Muscle of leg (tissue), 11 donors: Measurements from ENCODE around the gene TCF25. TPM values are rescaled to one million over a fixed set of nuclear protein-coding genes. Genes with fewer than 3 reads are reported as not detected.
A peak's percentile ranks its signal among the peaks of the same experiment; 100 is the strongest.

Source experiments
- DNase-seq: peaks from one replicate; pipeline ENCODE4 v3.0.0; 2013
- H3K27ac ChIP-seq: one replicate; pipeline ENCODE4 v1.5.1; 2013; ENCODE audit warnings: mild to moderate bottlenecking, low read length, control low read depth
- H3K27me3 ChIP-seq: one replicate; pipeline ENCODE4 v1.6.1; 2013; ENCODE audit warnings: low read length; ENCODE audit not compliant: control insufficient read depth, insufficient read depth
- H3K36me3 ChIP-seq: one replicate; pipeline ENCODE4 v1.6.1; 2013; ENCODE audit warnings: low read length; ENCODE audit not compliant: control insufficient read depth, insufficient read depth
- H3K4me1 ChIP-seq: one replicate; pipeline ENCODE4 v1.6.1; 2013; ENCODE audit warnings: low read length; ENCODE audit not compliant: control insufficient read depth, insufficient read depth
- H3K4me3 ChIP-seq: one replicate; pipeline ENCODE4 v1.5.1; 2013; ENCODE audit warnings: low read length, control low read depth
- H3K9me3 ChIP-seq: replicated peaks from 2 replicates; pipeline ENCODE4 v1.6.1; 2013; ENCODE audit warnings: low read depth, low read length; ENCODE audit not compliant: control insufficient read depth
- whole genome bisulfite sequencing: methylation state at CpG from one replicate; pipeline ENCODE4 v1.1.5; 2013; ENCODE audit warnings: missing lambda C conversion rate; ENCODE audit not compliant: insufficient coverage; 5-methylcytosine and 5-hydroxymethylcytosine counted together
- polyA plus RNA-seq, 8 donors: library from polyadenylated mRNA; unstranded; fragments of 120-200 nt; gene quantifications; one replicate each; pipeline versions ENCODE4 v1.2.1 to v1.2.3, GENCODE V29; 2013; ENCODE audit warnings: inconsistent platforms in 1 of 8, low replicate concordance in 1 of 8; ENCODE audit not compliant: insufficient read length in 8 of 8, insufficient read depth in 1 of 8
- total RNA-seq: library from RNA; stranded (reverse); fragments of 120-200 nt; gene quantifications from one replicate; pipeline ENCODE4 v1.2.4, GENCODE V29; 2013

The TCF25 gene
- total and polyA plus RNA-seq, 9 donors, result 104 to 141 (median 117) TPM

GRCh38 chr16:89955001-89955685, 81.8 kb downstream of the TCF25 start:
- peaks cover 49% of the 10 kb centered on the region for H3K36me3 ChIP-seq
- no peaks in the 10 kb centered on the region for H3K27me3 ChIP-seq
- peaks cover 3% of the 10 kb centered on the region for H3K4me1 ChIP-seq
- no peak for DNase-seq
- WGBS, result 92% methylated on average over 2 of the region's 15 CpGs
- H3K4me3 ChIP-seq, result no peak overlapping the region
- H3K27ac ChIP-seq, result no peak overlapping the region
- H3K9me3 ChIP-seq, result no peaks in the 10 kb centered on the region

DNA sequence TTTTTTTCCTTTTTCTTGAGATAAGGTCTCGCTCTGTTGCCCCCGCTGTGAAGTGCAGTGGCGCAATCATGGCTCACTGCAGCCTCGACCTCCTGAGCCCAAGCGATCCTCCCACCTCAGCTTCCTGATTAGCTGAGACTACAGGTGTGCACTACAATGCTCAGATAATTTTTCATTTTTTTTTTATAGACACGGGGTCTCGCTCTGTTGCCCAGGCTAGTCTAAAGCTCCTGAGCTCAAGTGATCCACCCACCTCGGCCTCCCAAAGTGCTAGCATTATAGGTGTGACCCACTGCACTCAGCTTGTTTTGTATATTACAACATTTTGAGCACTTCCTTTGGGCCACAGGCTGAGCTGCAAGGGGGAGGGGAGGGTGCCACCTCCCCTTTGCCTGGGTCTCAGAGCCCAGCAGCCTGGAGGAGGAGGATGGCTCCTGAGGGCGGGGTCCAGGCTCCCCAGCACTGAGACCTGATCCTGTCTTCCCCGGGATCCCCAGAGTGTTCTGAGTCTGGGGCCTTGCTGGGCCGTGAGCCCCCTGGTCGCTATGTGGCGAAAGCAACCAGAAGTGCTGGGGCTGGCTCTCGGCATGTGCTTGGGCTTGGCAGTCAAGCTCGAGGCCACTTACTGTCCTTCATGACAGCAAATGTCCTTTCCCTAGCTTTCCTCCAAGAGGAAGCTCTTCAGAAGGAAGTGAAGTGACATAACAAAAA, 83.3 kb downstream of the TCF25 start:
- Histone ChIP-seq H3K36me3 (peaks cover 61% of the 10 kb centered on the region), H3K9me3 (no peaks in the 10 kb centered on the region), H3K27me3 (no peaks in the 10 kb centered on the region), H3K4me1 (peaks cover 3% of the 10 kb centered on the region), H3K4me3 (no peak overlapping the region), H3K27ac (no peak overlapping the region)
- no peak for DNase-seq
- WGBS, result 92% methylated on average over 14 of the region's 15 CpGs

GRCh38 chr16:89957216-89957785, 83.9 kb downstream of the TCF25 start:
- Histone ChIP-seq H3K4me3 (no peak overlapping the region), H3K27me3 (no peaks in the 10 kb centered on the region), H3K36me3 (peaks cover 63% of the 10 kb centered on the region), H3K9me3 (no peaks in the 10 kb centered on the region), H3K27ac (no peak overlapping the region), H3K4me1 (peaks cover 3% of the 10 kb centered on the region)
- WGBS, result 79% methylated on average over 6 of the region's 23 CpGs
- DNase-seq, result no peak

- Histone ChIP-seq H3K27me3 (no peaks in the 10 kb centered on the region), H3K4me1 (peaks cover 3% of the 10 kb centered on the region), H3K27ac (no peak overlapping the region), H3K4me3 (no peak overlapping the region), H3K9me3 (no peaks in the 10 kb centered on the region), H3K36me3 (peaks cover 66% of the 10 kb centered on the region)
- peak; percentile 50 for DNase-seq
- WGBS, result 84% methylated on average over 5 of the region's 7 CpGs
These were observed 84.7 kb downstream of the TCF25 start for GRCh38 chr16:89958068-89958467.

GRCh38 chr16:89958596-89958995, 85.2 kb downstream of the TCF25 start:
- H3K4me3 ChIP-seq, result no peak overlapping the region
- H3K9me3 ChIP-seq, result no peaks in the 10 kb centered on the region
- 96% methylated on average over 10 of the region's 10 CpGs for WGBS
- H3K27ac ChIP-seq, result no peak overlapping the region
- peaks cover 3% of the 10 kb centered on the region for H3K4me1 ChIP-seq
- no peak for DNase-seq
- peaks cover 71% of the 10 kb centered on the region for H3K36me3 ChIP-seq
- H3K27me3 ChIP-seq, result no peaks in the 10 kb centered on the region

GRCh38 chr16:89960966-89961365, 87.6 kb downstream of the TCF25 start:
- H3K4me1 ChIP-seq, result peaks cover 3% of the 10 kb centered on the region
- H3K27me3 ChIP-seq, result no peaks in the 10 kb centered on the region
- no peak overlapping the region for H3K4me3 ChIP-seq
- no peak overlapping the region for H3K27ac ChIP-seq
- H3K36me3 ChIP-seq, result peaks cover 67% of the 10 kb centered on the region
- no peak for DNase-seq
- 93% methylated on average over 12 of the region's 13 CpGs for WGBS
- no peaks in the 10 kb centered on the region for H3K9me3 ChIP-seq

Other genes starting within 250 kb of the TCF25 start
- gene CHMP1A, start 215.9 kb upstream of the TCF25 start, total RNA-seq, result 38.9 TPM
- 10 to 100 TPM; 49.4 to 57.8 (median 52.3) TPM for gene CHMP1A, start 215.9 kb upstream of the TCF25 start, polyA plus RNA-seq
- 2.7 TPM for gene SPATA33, start 215.8 kb upstream of the TCF25 start, total RNA-seq
- 1 to 10 TPM; 4.3 to 7.1 (median 5.0) TPM for gene SPATA33, start 215.8 kb upstream of the TCF25 start, polyA plus RNA-seq
- gene CDK10, start 186.9 kb upstream of the TCF25 start, total RNA-seq, result 47.5 TPM
- 10 to 100 TPM; 44.4 to 65.0 (median 54.2) TPM for gene CDK10, start 186.9 kb upstream of the TCF25 start, polyA plus RNA-seq
- 3.0 TPM for gene SPATA2L, start 171.9 kb upstream of the TCF25 start, total RNA-seq
- 1 to 10 TPM; 1.5 to 4.1 (median 2.6) TPM for gene SPATA2L, start 171.9 kb upstream of the TCF25 start, polyA plus RNA-seq
- 6.1 TPM for gene VPS9D1, start 152.7 kb upstream of the TCF25 start, total RNA-seq
- gene VPS9D1, start 152.7 kb upstream of the TCF25 start, polyA plus RNA-seq, result 10 to 100 TPM in 6 of 8 donors, 1 to 10 TPM in 2; 8.2 to 13.4 (median 11.0) TPM
- gene ZNF276, start 152.1 kb upstream of the TCF25 start, total RNA-seq, result 21.4 TPM
- gene ZNF276, start 152.1 kb upstream of the TCF25 start, polyA plus RNA-seq, result 10 to 100 TPM; 17.1 to 28.2 (median 21.8) TPM
- gene FANCA, start 56.9 kb upstream of the TCF25 start, total RNA-seq, result 7.1 TPM
- gene FANCA, start 56.9 kb upstream of the TCF25 start, polyA plus RNA-seq, result 10 to 100 TPM; 10.2 to 21.8 (median 14.6) TPM
- gene SPIRE2, start 45.1 kb upstream of the TCF25 start, total RNA-seq, result 1.6 TPM
- 1 to 10 TPM; 1.9 to 4.2 (median 3.2) TPM for gene SPIRE2, start 45.1 kb upstream of the TCF25 start, polyA plus RNA-seq
- 1.6 TPM for gene MC1R, start 45.3 kb downstream of the TCF25 start, total RNA-seq
- gene MC1R, start 45.3 kb downstream of the TCF25 start, polyA plus RNA-seq, result 1 to 10 TPM; 1.4 to 3.4 (median 2.5) TPM
- 7.1 TPM for gene TUBB3, start 49.8 kb downstream of the TCF25 start, total RNA-seq
- 10 to 100 TPM in 5 of 8 donors, 1 to 10 TPM in 3; 7.9 to 20.1 (median 10.9) TPM for gene TUBB3, start 49.8 kb downstream of the TCF25 start, polyA plus RNA-seq
- 34.6 TPM for gene DEF8, start 75.2 kb downstream of the TCF25 start, total RNA-seq
- gene DEF8, start 75.2 kb downstream of the TCF25 start, polyA plus RNA-seq, result 10 to 100 TPM; 31.6 to 39.5 (median 36.6) TPM
- gene DBNDD1, start 145.9 kb downstream of the TCF25 start, total RNA-seq, result 2.7 TPM
- gene DBNDD1, start 145.9 kb downstream of the TCF25 start, polyA plus RNA-seq, result 10 to 100 TPM in 7 of 8 donors, 1 to 10 TPM in 1; 9.4 to 16.6 (median 11.2) TPM
- gene PRDM7, start 203.7 kb downstream of the TCF25 start, total RNA-seq, result not detected
- under 1 TPM in 1 of 8 donors, not detected in 7; 0.19 TPM for gene PRDM7, start 203.7 kb downstream of the TCF25 start, polyA plus RNA-seq